OCI-LY1 (cell line): ENCODE results near the gene LTBP1.

Experiments used
- CTCF ChIP-seq: fragments of 200-600 bp; sonication (generic), shearing (Covaris generic); IDR thresholded peaks from 2 replicates; pipeline ENCODE4 v1.5.1; 2017; ENCODE audit warnings: mild to moderate bottlenecking, antibody characterized with exemption, low read length, moderate library complexity, mixed read lengths
- EZH2 ChIP-seq: fragments of 200-600 bp; sonication (generic), shearing (Covaris generic); IDR thresholded peaks from 2 replicates; pipeline ENCODE4 v1.8.0; 2017; ENCODE audit warnings: borderline replicate concordance, mixed run types, mild to moderate bottlenecking, antibody characterized with exemption, low read length, moderate library complexity, mixed read lengths

- TF ChIP-seq CTCF (no peak), EZH2 (no peak)
These were observed 491.1 kb downstream of the LTBP1 start for GRCh38 chr2:33437815-33438214.
